K562 (cell line): Measurements from ENCODE around the gene RSPH9. TPM values are rescaled to one million over a fixed set of nuclear protein-coding genes. Genes with fewer than 3 reads are reported as not detected.

ENCODE experiments used
- CREBBP ChIP-seq: IDR thresholded peaks from one replicate; pipeline ENCODE4 v1.6.1; 2012; ENCODE audit warnings: low read depth, mild to moderate bottlenecking, control low read depth, inconsistent platforms, low read length
- ELK1 ChIP-seq: sonication (generic); formaldehyde crosslinking; IDR thresholded peaks from 2 replicates; pipeline ENCODE4 v1.8.1; 2022; ENCODE audit warnings: missing genetic modification reagents
- ETS1 ChIP-seq: conservative IDR thresholded peaks from 2 replicates; pipeline ENCODE4 v1.6.1; 2011; ENCODE audit warnings: low read depth, mild to moderate bottlenecking, low read length; ENCODE audit not compliant: control insufficient read depth
- FOXJ2 ChIP-seq: fragments of 200-800 bp; sonication (Bioruptor generic); IDR thresholded peaks from 2 replicates; pipeline ENCODE4 v1.6.1; 2016; ENCODE audit warnings: missing genetic modification characterization, missing compliant biosample characterization
- RNF219 ChIP-seq: fragments of 250-450 bp; sonication (Bioruptor Pico); IDR thresholded peaks from 2 replicates; pipeline ENCODE4 v1.5.0; 2022; ENCODE audit warnings: mild to moderate bottlenecking
- THRB ChIP-seq: fragments of 450-650 bp; formaldehyde crosslinking; conservative IDR thresholded peaks from 2 replicates; pipeline ENCODE4 v1.4.0; 2022; ENCODE audit warnings: mild to moderate bottlenecking, missing genetic modification characterization
- ZNF318 ChIP-seq, 2 experiments: fragments of 450-650 bp; IDR thresholded peaks; 2 replicates each; pipeline ENCODE4 v1.6.1; 2016; ENCODE audit warnings: mild to moderate bottlenecking in 2 of 2, borderline replicate concordance in 1 of 2, low read depth in 1 of 2, moderate library complexity in 1 of 2
- polyA plus RNA-seq, 8 experiments: library from polyadenylated mRNA; depleted of rRNA in 4 of 8; stranded (reverse) in 5 of 8; unstranded in 3 of 8; fragments of >200 nt; fragmentation: Nextera tagmentation in 2 of 8; fragmentation: Illumina TruSeq in 1 of 8; extraction: Ambion mirVana in 2 of 8; extraction: Trizol in 1 of 8; gene quantifications; 2 replicates each; pipeline versions ENCODE4 v1.2.1 to v1.2.3, GENCODE V29; 2011 to 2014; ENCODE audit warnings: inconsistent platforms in 1 of 8, missing spikeins in 1 of 8
- total RNA-seq, 7 experiments: library from RNA; depleted of rRNA in 6 of 7; stranded (reverse); fragments of >200 nt in 6 of 7; fragmentation: Illumina TruSeq in 2 of 7; extraction: Trizol in 2 of 7; gene quantifications; 2 replicates each; pipeline versions ENCODE4 v1.2.1 to v1.2.3, GENCODE V29; 2011 to 2021; ENCODE audit warnings: low replicate concordance in 1 of 7

RSPH9 gene
- total and polyA plus RNA-seq, 9 of the 15 experiments (the other 6 are each of a cell fraction or from before 2014, with no cell fraction given): 0.05 to 0.60 (median 0.39) TPM; not detected in 6

- TF ChIP-seq RNF219 (CRISPR knock-in tag) (no peak), FOXJ2 (tag) (no peak), ZNF318 (IDR thresholded peaks at IDR 0.05; ENCODE audit: borderline replicate concordance in 1 of 2, low read depth in 1 of 2) (no peak), CREBBP (no peak), ETS1 (no peak; the same call in 1 of the 2 replicates), ELK1 (no peak), THRB (peak; percentile 58; the same call in 1 of the 2 replicates)
Measured at GRCh38 chr6:43667245-43668150, 22.7 kb downstream of the RSPH9 start (continued).
